ENCODE data around the gene MTHFD1.

DNA sequence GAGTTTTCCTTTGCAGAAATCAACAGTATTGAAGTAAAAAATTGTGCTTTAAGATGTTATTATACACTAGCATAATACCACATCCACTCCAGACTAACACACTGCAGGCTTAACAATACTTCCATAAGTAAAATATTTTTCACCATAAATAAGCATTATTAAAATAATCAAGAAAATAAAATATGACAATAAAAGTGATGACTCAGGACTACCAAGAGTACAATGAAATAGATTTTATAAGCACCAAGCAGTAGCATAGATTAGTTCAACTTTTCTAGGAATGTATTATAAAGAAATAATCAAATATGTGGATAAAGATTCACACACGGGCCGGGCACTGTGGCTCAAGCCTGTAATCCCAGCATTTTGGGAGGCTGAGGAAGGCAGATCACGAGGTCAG is 40.4 kb upstream of the MTHFD1 start:
- TF ChIP-seq, protein P1, sequence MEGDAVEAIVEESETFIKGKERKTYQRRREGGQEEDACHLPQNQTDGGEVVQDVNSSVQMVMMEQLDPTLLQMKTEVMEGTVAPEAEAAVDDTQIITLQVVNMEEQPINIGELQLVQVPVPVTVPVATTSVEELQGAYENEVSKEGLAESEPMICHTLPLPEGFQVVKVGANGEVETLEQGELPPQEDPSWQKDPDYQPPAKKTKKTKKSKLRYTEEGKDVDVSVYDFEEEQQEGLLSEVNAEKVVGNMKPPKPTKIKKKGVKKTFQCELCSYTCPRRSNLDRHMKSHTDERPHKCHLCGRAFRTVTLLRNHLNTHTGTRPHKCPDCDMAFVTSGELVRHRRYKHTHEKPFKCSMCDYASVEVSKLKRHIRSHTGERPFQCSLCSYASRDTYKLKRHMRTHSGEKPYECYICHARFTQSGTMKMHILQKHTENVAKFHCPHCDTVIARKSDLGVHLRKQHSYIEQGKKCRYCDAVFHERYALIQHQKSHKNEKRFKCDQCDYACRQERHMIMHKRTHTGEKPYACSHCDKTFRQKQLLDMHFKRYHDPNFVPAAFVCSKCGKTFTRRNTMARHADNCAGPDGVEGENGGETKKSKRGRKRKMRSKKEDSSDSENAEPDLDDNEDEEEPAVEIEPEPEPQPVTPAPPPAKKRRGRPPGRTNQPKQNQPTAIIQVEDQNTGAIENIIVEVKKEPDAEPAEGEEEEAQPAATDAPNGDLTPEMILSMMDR (IDR thresholded peaks at IDR 0.05): no peak
- TF ChIP-seq POLR2A (IDR thresholded peaks at IDR 0.05): no peak

Data from testis (tissue), 2 donors.